Fibroblast of the aortic adventitia (primary cell): ENCODE measurements around the gene UTRN. TPM values are rescaled to one million over a fixed set of nuclear protein-coding genes. Genes with fewer than 3 reads are reported as not detected.

Experiments used
- DNase-seq: peaks from one replicate; pipeline ENCODE4 v3.0.0-alpha.2; 2010; ENCODE audit warnings: low read depth
- H3K4me3 ChIP-seq: 2 replicates; pipeline ENCODE4 v1.5.1; 2011; ENCODE audit warnings: low read depth, mild to moderate bottlenecking, control low read depth, low read length, moderate library complexity
- CTCF ChIP-seq: IDR thresholded peaks from 2 replicates; pipeline ENCODE4 v1.5.1; 2011; ENCODE audit warnings: mild to moderate bottlenecking, low read length, control low read depth, inconsistent platforms; ENCODE audit not compliant: insufficient read depth
- total RNA-seq: library from RNA; depleted of rRNA; stranded (reverse); fragments of >200 nt; gene quantifications from 2 replicates; pipeline ENCODE4 v1.2.3, GENCODE V29; 2012; ENCODE audit warnings: low replicate concordance

Gene UTRN
- total RNA-seq, 1 donor = 211 TPM

DNA sequence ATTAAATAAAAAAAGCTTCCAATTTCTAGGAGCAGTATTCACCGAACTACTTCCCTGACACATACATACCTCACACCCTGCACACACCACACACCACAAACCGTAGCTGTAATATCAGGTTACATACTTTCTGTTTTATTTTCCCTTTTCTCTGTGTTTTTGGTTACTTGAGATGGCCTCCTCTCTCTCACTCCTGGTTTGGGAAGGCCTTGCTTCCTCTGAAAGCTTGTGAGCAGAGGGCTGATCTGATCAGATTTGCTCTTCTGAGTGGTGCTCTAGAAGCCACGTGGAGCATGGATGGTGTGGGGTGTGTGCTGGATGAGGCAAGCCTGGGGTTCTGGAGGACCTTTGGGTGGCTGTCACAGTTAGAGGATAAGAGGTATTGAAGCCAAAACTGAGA, 20.9 kb downstream of the UTRN start:
- no peak overlapping the region for H3K4me3 ChIP-seq
- no peak for TF ChIP-seq CTCF
- no peak for DNase-seq

DNA sequence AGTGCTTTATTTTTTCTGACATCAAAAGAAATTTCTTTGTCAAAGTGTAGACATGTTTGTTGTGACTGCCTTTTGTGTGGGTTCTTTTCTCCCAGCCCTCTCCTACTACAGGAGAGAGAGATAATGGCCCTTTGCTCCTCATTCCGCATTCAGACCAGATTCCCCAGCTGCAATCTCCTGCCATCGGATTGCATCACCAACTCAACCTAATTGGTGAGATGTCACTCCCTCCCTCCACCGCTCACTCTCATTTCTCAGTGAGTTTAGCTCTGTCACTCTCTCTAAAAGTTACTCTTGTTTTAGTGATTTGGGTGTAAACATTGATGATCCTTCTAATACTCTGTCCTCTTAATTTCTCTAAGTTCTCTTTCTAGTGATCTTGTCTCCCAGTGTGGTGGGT, 22.7 kb downstream of the UTRN start:
- no peak for DNase-seq
- no peak for TF ChIP-seq CTCF
- H3K4me3 ChIP-seq = no peak overlapping the region

GRCh38 chr6:144310765-144311164, 25.6 kb downstream of the UTRN start:
- no peak for DNase-seq
- TF ChIP-seq CTCF = no peak
- H3K4me3 ChIP-seq = no peak overlapping the region

DNA sequence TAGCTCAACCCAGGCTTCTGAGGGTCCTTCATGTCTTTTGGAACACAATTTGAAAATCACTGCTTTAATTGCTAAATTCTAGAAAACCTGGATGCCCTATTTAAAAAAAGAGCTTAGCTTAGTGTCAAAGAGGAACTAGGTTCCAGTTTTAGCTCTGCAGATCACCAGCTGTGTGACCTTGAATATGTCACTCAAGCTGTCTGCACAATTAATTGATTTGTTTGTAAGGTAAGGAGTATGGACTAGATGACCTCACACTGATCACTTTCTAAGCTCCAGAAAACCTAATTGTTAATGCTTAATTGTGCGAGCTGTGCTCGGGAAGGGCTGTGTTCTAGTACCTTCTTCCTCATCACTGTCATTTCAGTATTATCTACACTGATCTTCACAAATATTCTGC, 26.2 kb downstream of the UTRN start:
- no peak overlapping the region for H3K4me3 ChIP-seq
- TF ChIP-seq CTCF = no peak
- no peak for DNase-seq

DNA sequence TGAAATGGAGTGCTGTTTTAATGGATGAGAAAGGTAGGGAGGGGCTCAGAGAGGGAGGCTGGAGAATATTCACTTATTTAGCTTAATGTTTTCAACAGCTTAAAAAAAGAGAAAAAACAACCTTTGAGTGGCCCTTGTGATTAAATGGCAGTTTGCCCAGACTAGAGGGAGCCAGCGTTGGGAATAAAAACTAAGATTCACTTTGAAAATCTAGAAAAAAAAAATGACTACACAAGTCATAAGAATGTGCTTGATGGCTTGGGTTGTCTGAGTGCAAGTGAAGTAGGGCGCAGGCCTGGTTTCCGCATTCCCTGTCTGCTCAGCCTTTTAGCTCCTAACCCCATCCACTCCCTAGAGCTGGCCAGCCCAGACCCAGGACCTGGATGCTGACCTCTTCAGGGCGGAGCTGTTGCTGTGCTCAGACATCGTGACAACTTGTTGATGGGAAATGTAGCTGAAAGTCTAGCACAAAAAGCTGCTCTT, 28.9 kb downstream of the UTRN start:
- no peak for TF ChIP-seq CTCF
- no peak overlapping the region for H3K4me3 ChIP-seq
- DNase-seq = peak; percentile 84

DNA sequence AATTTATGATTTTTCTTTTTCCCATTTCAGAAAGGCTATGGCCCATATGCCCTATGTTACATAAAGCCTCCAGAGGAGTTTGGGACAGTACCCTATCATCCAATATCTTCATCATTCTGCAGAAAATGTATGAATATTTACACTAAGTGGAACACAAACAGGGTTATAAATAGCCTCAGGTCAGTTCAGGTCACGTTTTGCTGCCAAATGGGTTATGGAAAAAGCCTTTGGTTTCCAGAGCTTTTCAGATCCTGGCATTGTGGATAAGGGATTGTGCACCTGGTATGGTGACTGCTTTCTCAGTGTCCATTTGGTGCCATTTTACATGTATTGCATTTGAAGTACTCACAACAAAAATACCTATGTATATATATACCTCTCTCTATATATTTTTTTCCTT, 29.4 kb downstream of the UTRN start:
- TF ChIP-seq CTCF = no peak
- DNase-seq = no peak
- H3K4me3 ChIP-seq = no peak overlapping the region

DNA sequence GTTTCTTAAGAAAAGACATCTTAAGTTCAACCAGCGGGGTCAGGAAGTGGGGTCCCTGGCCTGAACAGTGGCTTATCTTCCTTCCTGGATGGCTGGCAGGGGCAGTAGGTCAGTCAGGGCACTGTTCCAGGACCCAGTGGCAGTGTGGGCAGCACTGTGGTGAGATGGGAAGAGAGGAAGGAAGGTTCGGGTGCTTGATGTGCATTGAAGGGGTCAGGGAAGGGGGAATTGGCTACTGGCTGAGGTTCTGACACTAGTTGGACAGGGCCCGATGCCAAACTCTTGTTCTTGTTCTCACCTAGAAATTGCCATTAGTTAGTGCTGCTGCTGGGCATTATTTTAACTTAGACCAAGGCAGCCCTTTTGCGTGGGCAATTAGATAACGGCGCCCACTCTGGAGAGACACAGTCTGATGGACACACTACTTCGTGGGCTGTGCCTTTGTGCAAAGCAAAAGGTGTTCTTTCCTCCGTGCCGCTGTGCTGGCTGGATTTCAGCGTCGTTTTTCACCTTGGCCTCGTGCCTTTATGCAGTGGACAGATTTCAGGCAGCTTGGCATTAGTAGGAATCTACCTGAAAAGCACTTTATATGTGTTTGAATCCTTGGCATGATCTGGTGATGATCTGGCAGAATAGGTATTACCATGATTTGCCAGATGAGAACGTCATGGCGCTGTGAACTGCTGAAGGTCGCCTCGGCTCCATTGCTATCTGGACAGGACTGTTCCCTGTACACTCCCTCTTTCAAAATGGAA, 30.3 kb downstream of the UTRN start:
- H3K4me3 ChIP-seq = no peak overlapping the region
- DNase-seq = no peak
- no peak for TF ChIP-seq CTCF
